ENCODE measurements around the gene MUC6. TPM values are rescaled to one million over a fixed set of nuclear protein-coding genes. Genes with fewer than 3 reads are reported as not detected.

The MUC6 gene
- total and polyA plus RNA-seq, 3 experiments from 2014 or later, result not detected

GRCh38 chr11:1038361-1038760 is 1.8 kb upstream of the MUC6 start:
- ChIA-PET CTCF (no interaction called here), POLR2A (no interaction called here)
- H3K4me3 Mint-ChIP-seq, result no peak overlapping the region
- no peak for DNase-seq
- no peak overlapping the region for H3K27ac ChIP-seq (ENCODE audit: low read depth, low read length)
- no peaks in the 10 kb centered on the region for H3K36me3 Mint-ChIP-seq
- H3K36me3 ChIP-seq (ENCODE audit: insufficient read depth, low read length), result no peaks in the 10 kb centered on the region
- H3K27me3 Mint-ChIP-seq, result no peaks in the 10 kb centered on the region
- no peaks in the 10 kb centered on the region for H3K4me1 ChIP-seq (ENCODE audit: insufficient read depth, low read length)
- peak overlapping the region in 1 of 8 donors; percentile 60 for H3K27ac Mint-ChIP-seq
- H3K4me3 ChIP-seq (ENCODE audit: low read length), result no peak overlapping the region
- H3K9me3 Mint-ChIP-seq, result no peaks in the 10 kb centered on the region
- H3K4me1 Mint-ChIP-seq, result no peaks in the 10 kb centered on the region
- H3K27me3 ChIP-seq (ENCODE audit: insufficient read depth, low read length, poor library complexity, severe bottlenecking), result no peaks in the 10 kb centered on the region
- H3K9me3 ChIP-seq (ENCODE audit: low read length), result no peaks in the 10 kb centered on the region

DNA sequence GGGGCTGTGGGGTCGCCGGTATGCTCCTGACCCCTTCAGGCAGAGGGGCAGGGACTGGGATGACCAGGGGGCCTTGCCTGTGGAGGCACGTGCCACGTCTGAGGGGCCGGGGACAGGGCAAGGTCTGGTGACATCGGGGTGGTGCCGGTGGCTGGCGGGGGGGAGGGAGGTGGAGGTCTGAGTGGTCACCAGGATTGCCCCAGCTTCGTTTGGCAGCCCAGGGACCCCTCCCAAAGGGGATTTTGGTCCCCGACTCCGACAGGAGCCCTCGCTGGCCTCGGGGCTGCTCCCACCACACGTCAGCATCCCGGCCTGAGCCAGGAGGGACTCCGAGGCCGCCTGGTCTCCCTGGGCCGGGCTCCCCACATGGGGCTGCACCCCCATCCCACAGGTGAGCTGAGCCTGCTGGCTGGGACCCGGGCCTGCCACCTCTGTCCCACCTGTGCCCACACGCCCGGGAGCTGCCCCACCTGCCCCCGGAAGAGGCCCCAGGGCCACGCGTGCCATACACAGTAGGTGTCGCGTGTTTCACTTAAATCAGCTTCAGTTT is 1.1 kb upstream of the MUC6 start:
- CTCF ChIA-PET, result no interaction called here
- POLR2A ChIA-PET, result no interaction called here
- no peak overlapping the region for H3K27ac Mint-ChIP-seq

DNA sequence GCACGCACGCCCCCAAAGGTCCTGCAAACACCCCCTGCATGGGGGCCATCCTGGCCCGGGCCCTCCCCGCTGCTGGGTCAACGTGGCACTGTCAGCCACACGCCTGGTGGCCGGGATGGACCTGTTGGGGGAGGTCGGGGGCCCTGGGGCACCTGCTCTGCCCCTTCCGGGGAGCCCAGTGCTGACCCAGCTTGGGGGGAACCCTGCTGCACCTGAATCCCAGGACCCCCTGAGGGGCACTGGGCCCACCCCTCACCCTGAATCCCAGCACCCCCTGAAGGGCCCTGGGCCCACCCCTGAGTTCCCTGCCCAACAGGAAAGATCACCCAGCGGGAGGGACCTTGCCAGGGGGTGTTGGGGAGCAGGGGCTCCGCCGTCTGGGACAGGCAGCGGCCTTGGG is 413 bp upstream of the MUC6 start:
- no peak overlapping the region for H3K4me3 Mint-ChIP-seq
- Histone ChIP-seq H3K4me3 (ENCODE audit: low read length) (no peak overlapping the region), H3K36me3 (ENCODE audit: insufficient read depth, low read length) (no peaks in the 10 kb centered on the region), H3K27ac (ENCODE audit: low read depth, low read length) (no peak overlapping the region), H3K4me1 (ENCODE audit: insufficient read depth, low read length) (no peaks in the 10 kb centered on the region), H3K27me3 (ENCODE audit: insufficient read depth, low read length, poor library complexity, severe bottlenecking) (no peaks in the 10 kb centered on the region), H3K9me3 (ENCODE audit: low read length) (no peaks in the 10 kb centered on the region)
- no peaks in the 10 kb centered on the region for H3K4me1 Mint-ChIP-seq
- no peaks in the 10 kb centered on the region for H3K36me3 Mint-ChIP-seq
- no peaks in the 10 kb centered on the region for H3K27me3 Mint-ChIP-seq
- POLR2A ChIA-PET, result no interaction called here
- H3K9me3 Mint-ChIP-seq, result no peaks in the 10 kb centered on the region
- no peak for DNase-seq
- CTCF ChIA-PET, result no interaction called here
- no peak overlapping the region for H3K27ac Mint-ChIP-seq

More for the DNA sequence above, 1.1 kb upstream of the MUC6 start:
- Mint-ChIP-seq H3K27me3 (no peaks in the 10 kb centered on the region), H3K4me1 (no peaks in the 10 kb centered on the region), H3K36me3 (no peaks in the 10 kb centered on the region), H3K9me3 (no peaks in the 10 kb centered on the region), H3K4me3 (no peak overlapping the region)
- no peaks in the 10 kb centered on the region for H3K9me3 ChIP-seq (ENCODE audit: low read length)
- H3K27me3 ChIP-seq (ENCODE audit: insufficient read depth, low read length, poor library complexity, severe bottlenecking), result no peaks in the 10 kb centered on the region
- no peak for DNase-seq
- no peak overlapping the region for H3K27ac ChIP-seq (ENCODE audit: low read depth, low read length)
- H3K36me3 ChIP-seq (ENCODE audit: insufficient read depth, low read length), result no peaks in the 10 kb centered on the region
- H3K4me1 ChIP-seq (ENCODE audit: insufficient read depth, low read length), result no peaks in the 10 kb centered on the region
- no peak overlapping the region for H3K4me3 ChIP-seq (ENCODE audit: low read length)

GRCh38 chr11:1035577-1036283 is 788 bp downstream of the MUC6 start:
- no peak overlapping the region for H3K27ac Mint-ChIP-seq
- no peak overlapping the region for H3K4me3 Mint-ChIP-seq
- no peaks in the 10 kb centered on the region for H3K27me3 Mint-ChIP-seq
- H3K4me1 ChIP-seq (ENCODE audit: insufficient read depth, low read length), result no peaks in the 10 kb centered on the region
- H3K4me3 ChIP-seq (ENCODE audit: low read length), result no peak overlapping the region
- no peaks in the 10 kb centered on the region for H3K36me3 Mint-ChIP-seq
- no peaks in the 10 kb centered on the region for H3K27me3 ChIP-seq (ENCODE audit: insufficient read depth, low read length, poor library complexity, severe bottlenecking)
- no peaks in the 10 kb centered on the region for H3K9me3 ChIP-seq (ENCODE audit: low read length)
- H3K36me3 ChIP-seq (ENCODE audit: insufficient read depth, low read length), result no peaks in the 10 kb centered on the region
- no peak overlapping the region for H3K27ac ChIP-seq (ENCODE audit: low read depth, low read length)
- CTCF ChIA-PET, result no interaction called here
- H3K4me1 Mint-ChIP-seq, result no peaks in the 10 kb centered on the region
- POLR2A ChIA-PET, result no interaction called here
- DNase-seq, result no peak
- H3K9me3 Mint-ChIP-seq, result no peaks in the 10 kb centered on the region

GRCh38 chr11:1034456-1035295 is 1.8 kb downstream of the MUC6 start:
- Histone ChIP-seq H3K27me3 (ENCODE audit: insufficient read depth, low read length, poor library complexity, severe bottlenecking) (no peaks in the 10 kb centered on the region), H3K27ac (ENCODE audit: low read depth, low read length) (no peak overlapping the region), H3K4me1 (ENCODE audit: insufficient read depth, low read length) (no peaks in the 10 kb centered on the region), H3K4me3 (ENCODE audit: low read length) (no peak overlapping the region), H3K36me3 (ENCODE audit: insufficient read depth, low read length) (no peaks in the 10 kb centered on the region), H3K9me3 (ENCODE audit: low read length) (no peaks in the 10 kb centered on the region)
- H3K27me3 Mint-ChIP-seq, result no peaks in the 10 kb centered on the region
- H3K9me3 Mint-ChIP-seq, result no peaks in the 10 kb centered on the region
- H3K27ac Mint-ChIP-seq, result no peak overlapping the region
- no peaks in the 10 kb centered on the region for H3K4me1 Mint-ChIP-seq
- no peak for DNase-seq
- no peaks in the 10 kb centered on the region for H3K36me3 Mint-ChIP-seq
- CTCF ChIA-PET, result no interaction called here
- no peak overlapping the region for H3K4me3 Mint-ChIP-seq
- POLR2A ChIA-PET, result no interaction called here

DNA sequence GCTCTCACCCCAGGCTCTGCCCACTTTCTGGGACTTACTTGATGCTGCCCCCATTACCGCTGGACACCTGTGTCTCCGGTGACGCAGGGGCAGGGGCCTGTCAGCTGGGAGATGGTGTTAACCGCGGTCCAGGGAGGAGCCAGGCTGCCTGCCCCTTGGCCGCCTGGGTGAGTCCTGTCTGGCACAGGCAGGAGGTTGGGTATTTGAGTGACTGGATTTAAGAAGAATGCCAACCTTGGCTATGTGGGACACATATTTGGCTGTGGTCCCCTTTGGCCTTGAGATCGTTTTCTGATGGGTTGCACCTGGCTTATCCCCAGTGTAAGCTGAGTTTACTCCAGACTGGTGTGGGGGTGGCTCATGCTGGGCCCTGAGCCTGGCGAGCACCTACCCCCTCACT is 2.5 kb downstream of the MUC6 start:
- Mint-ChIP-seq H3K4me1 (no peaks in the 10 kb centered on the region), H3K27me3 (no peaks in the 10 kb centered on the region), H3K4me3 (no peak overlapping the region), H3K36me3 (no peaks in the 10 kb centered on the region), H3K27ac (no peak overlapping the region), H3K9me3 (no peaks in the 10 kb centered on the region)
- ChIA-PET POLR2A (no interaction called here), CTCF (no interaction called here)
- no peaks in the 10 kb centered on the region for H3K27me3 ChIP-seq (ENCODE audit: insufficient read depth, low read length, poor library complexity, severe bottlenecking)
- H3K9me3 ChIP-seq (ENCODE audit: low read length), result no peaks in the 10 kb centered on the region
- DNase-seq, result no peak
- no peaks in the 10 kb centered on the region for H3K36me3 ChIP-seq (ENCODE audit: insufficient read depth, low read length)
- no peak overlapping the region for H3K4me3 ChIP-seq (ENCODE audit: low read length)
- H3K27ac ChIP-seq (ENCODE audit: low read depth, low read length), result no peak overlapping the region
- H3K4me1 ChIP-seq (ENCODE audit: insufficient read depth, low read length), result no peaks in the 10 kb centered on the region

GRCh38 chr11:1033016-1033798 is 3.3 kb downstream of the MUC6 start:
- Histone ChIP-seq H3K27me3 (ENCODE audit: insufficient read depth, low read length, poor library complexity, severe bottlenecking) (no peaks in the 10 kb centered on the region), H3K4me3 (ENCODE audit: low read length) (no peak overlapping the region), H3K4me1 (ENCODE audit: insufficient read depth, low read length) (no peaks in the 10 kb centered on the region), H3K27ac (ENCODE audit: low read depth, low read length) (no peak overlapping the region), H3K36me3 (ENCODE audit: insufficient read depth, low read length) (no peaks in the 10 kb centered on the region), H3K9me3 (ENCODE audit: low read length) (no peaks in the 10 kb centered on the region)
- DNase-seq, result no peak
- Mint-ChIP-seq H3K36me3 (no peaks in the 10 kb centered on the region), H3K4me1 (no peaks in the 10 kb centered on the region), H3K27me3 (no peaks in the 10 kb centered on the region), H3K27ac (no peak overlapping the region), H3K9me3 (no peaks in the 10 kb centered on the region), H3K4me3 (no peak overlapping the region)
- CTCF ChIA-PET, result no interaction called here
- POLR2A ChIA-PET, result no interaction called here

Measured in CD8-positive, alpha-beta memory T cell (primary cell).